Esophagus (tissue), 2 donors: ENCODE measurements around the gene TBCB. TPM values are rescaled to one million over a fixed set of nuclear protein-coding genes. Genes with fewer than 3 reads are reported as not detected.

Experiments used
- H3K27ac ChIP-seq, 2 donors: one replicate each; pipeline ENCODE4 v1.5.1; 2013; ENCODE audit warnings: low read depth in 2 of 2, mild to moderate bottlenecking in 2 of 2, inconsistent platforms in 1 of 2, low read length in 1 of 2, moderate library complexity in 1 of 2
- H3K27me3 ChIP-seq, 2 donors: one replicate each; pipeline ENCODE4 v1.6.1; 2013; ENCODE audit warnings: low read length in 2 of 2, control low read depth in 1 of 2, mild to moderate bottlenecking in 1 of 2; ENCODE audit not compliant: insufficient read depth in 2 of 2, control insufficient read depth in 1 of 2
- H3K36me3 ChIP-seq, 2 donors: one replicate each; pipeline ENCODE4 v1.6.1; 2013; ENCODE audit warnings: low read length in 1 of 2; ENCODE audit not compliant: control insufficient read depth in 2 of 2, insufficient read depth in 2 of 2
- H3K4me1 ChIP-seq, 2 donors: one replicate each; pipeline ENCODE4 v1.6.1; 2013; ENCODE audit warnings: low read length in 1 of 2; ENCODE audit not compliant: control insufficient read depth in 2 of 2, insufficient read depth in 2 of 2
- H3K4me3 ChIP-seq, 2 donors: one replicate each; pipeline ENCODE4 v1.5.1; 2013; ENCODE audit warnings: low read length in 2 of 2, mild to moderate bottlenecking in 2 of 2, low read depth in 1 of 2, moderate library complexity in 1 of 2
- H3K9me3 ChIP-seq, 2 donors: one replicate each; pipeline ENCODE4 v1.6.1; 2013; ENCODE audit warnings: mild to moderate bottlenecking in 2 of 2, low read depth in 1 of 2, low read length in 1 of 2, moderate library complexity in 1 of 2; ENCODE audit not compliant: control insufficient read depth in 2 of 2, insufficient read depth in 1 of 2
- WGBS, 2 donors: extraction: QIAGEN DNeasy Blood & Tissue Kit; methylation state at CpG; one replicate each; pipeline ENCODE4 v1.1.7; 2013; 5-methylcytosine and 5-hydroxymethylcytosine counted together
- polyA plus RNA-seq, 2 donors: library from polyadenylated mRNA; stranded (reverse); fragments of 200-250 nt; gene quantifications; one replicate each; pipeline ENCODE4 v1.2.3, GENCODE V29; 2013
- donor health status: healthy with polysubstance abuse.
- donor health status: Bipolar disorder and iron deficiency.

TBCB gene
- polyA plus RNA-seq, 2 donors = 100 to 149 TPM

DNA sequence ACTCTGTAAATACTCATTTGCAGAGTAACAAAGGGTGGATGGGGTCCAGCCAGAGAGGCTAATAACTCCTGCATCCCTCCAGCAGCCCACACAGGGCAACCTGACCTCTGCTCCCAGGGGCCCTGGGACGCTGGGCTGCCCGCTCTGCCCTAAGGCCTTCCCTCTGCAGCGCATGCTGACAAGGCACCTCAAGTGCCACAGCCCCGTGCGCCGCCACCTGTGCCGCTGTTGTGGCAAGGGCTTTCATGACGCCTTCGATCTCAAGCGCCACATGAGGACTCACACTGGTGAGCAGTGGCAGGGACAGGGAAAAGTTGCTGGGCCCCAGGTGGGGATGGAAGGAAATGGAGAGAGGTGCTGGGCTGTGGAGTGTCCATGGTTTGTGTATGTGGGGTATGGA lies 2.6 kb upstream of the TBCB start:
- Histone ChIP-seq H3K9me3 (no peaks in the 10 kb centered on the region), H3K4me3 (no peak overlapping the region), H3K27me3 (no peaks in the 10 kb centered on the region), H3K4me1 (peaks cover 0 to 18% of the 10 kb centered on the region in 2 donors), H3K36me3 (peaks cover 0 to 16% of the 10 kb centered on the region in 2 donors), H3K27ac (no peak overlapping the region)
- WGBS, 2 donors = 95 to 99% methylated on average over 10 of the region's 10 CpGs

GRCh38 chr19:36113425-36113824 lies 1.8 kb upstream of the TBCB start:
- Histone ChIP-seq H3K27ac (no peak overlapping the region), H3K27me3 (no peaks in the 10 kb centered on the region), H3K4me1 (peaks cover 0 to 18% of the 10 kb centered on the region in 2 donors), H3K36me3 (peaks cover 3 to 16% of the 10 kb centered on the region in 2 donors), H3K4me3 (peak overlapping the region; percentile 75 to 79), H3K9me3 (no peaks in the 10 kb centered on the region)
- 87 to 91% methylated on average over 34 of the region's 34 CpGs for WGBS, 2 donors

- 3 to 7% methylated on average over 47 to 48 of the region's 48 CpGs for WGBS, 2 donors
- Histone ChIP-seq H3K27me3 (no peaks in the 10 kb centered on the region), H3K9me3 (no peaks in the 10 kb centered on the region), H3K27ac (peak overlapping the region; percentile 94 to 97), H3K36me3 (peaks cover 3 to 20% of the 10 kb centered on the region in 2 donors), H3K4me1 (peaks cover 0 to 18% of the 10 kb centered on the region in 2 donors), H3K4me3 (peak overlapping the region; percentile 75 to 79)
Observed at GRCh38 chr19:36113894-36114720, 1.2 kb upstream of the TBCB start.

- peaks cover 0 to 18% of the 10 kb centered on the region in 2 donors for H3K4me1 ChIP-seq
- no peaks in the 10 kb centered on the region for H3K9me3 ChIP-seq
- peak within 1 kb of the TSS; percentile 94 to 97 for H3K27ac ChIP-seq
- peak within 1 kb of the TSS; percentile 75 to 79 for H3K4me3 ChIP-seq
- peaks cover 3 to 22% of the 10 kb centered on the region in 2 donors for H3K36me3 ChIP-seq
- H3K27me3 ChIP-seq = no peaks in the 10 kb centered on the region
- WGBS, 2 donors = 0% methylated on average over 60 of the region's 60 CpGs
Observed at GRCh38 chr19:36114721-36115452, 381 bp upstream of the TBCB start, which contains the start of gene POLR2I. TSS of gene POLR2I (minus strand) at chr19:36114875. CDS start at chr19:36114856, 19 bp downstream.

- Histone ChIP-seq H3K4me3 (peak overlapping the region; percentile 75 to 79), H3K36me3 (peaks cover 3 to 25% of the 10 kb centered on the region in 2 donors), H3K9me3 (no peaks in the 10 kb centered on the region), H3K4me1 (peaks cover 0 to 18% of the 10 kb centered on the region in 2 donors), H3K27me3 (no peaks in the 10 kb centered on the region), H3K27ac (peak overlapping the region in 1 of 2 donors; percentile 97)
- WGBS, 2 donors = 91 to 100% methylated on average over 1 of the region's 1 CpG
Observed at GRCh38 chr19:36116344-36116637, 1.0 kb downstream of the TBCB start.

DNA sequence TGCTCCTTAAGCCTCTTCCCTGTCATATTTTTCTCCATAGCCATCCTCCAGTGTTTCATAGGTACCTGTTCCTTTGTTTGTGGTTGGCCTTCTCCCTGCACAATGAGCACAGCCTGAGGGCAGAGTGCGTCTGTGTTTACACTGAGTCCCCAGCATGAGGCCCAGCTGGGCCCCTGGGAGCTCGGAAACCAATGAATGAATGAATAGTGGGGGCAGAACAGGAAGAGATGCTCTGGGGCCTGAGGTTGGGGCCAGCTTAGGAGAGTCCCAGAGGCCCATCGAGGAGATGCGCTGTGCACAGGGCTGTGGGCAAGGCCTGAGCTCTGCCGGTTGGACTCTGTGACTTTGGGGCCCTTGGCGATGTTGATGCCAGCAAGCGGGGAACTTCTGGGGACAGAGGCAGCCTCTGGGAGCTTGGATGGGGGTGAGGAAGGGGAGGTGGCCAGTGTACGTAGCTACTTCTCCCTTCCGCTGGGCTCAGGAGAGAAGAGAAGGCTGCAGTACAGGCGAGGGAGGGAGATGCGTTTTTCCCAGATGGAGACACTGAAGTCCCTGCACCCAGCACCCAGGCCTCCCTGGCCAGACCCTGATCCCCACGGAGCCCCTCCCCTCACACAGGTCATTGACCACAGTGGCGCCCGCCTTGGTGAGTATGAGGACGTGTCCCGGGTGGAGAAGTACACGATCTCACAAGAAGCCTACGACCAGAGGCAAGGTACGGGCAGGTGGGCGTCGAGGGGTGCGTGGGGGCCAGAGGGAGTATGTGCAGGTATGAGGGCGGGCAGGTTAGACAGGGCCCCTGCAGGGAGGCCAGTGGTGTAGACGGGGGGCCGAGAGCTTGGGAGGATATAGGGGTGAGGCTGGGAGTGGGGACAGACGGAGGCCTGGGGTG lies 5.1 kb downstream of the TBCB start:
- 89 to 91% methylated on average over 26 of the region's 26 CpGs for WGBS, 2 donors

GRCh38 chr19:36120984-36121358 lies 5.7 kb downstream of the TBCB start:
- 94% methylated on average over 18 of the region's 18 CpGs for WGBS, 2 donors
- H3K4me1 ChIP-seq = peaks cover 0 to 6% of the 10 kb centered on the region in 2 donors
- H3K36me3 ChIP-seq = peaks cover 8 to 29% of the 10 kb centered on the region in 2 donors
- no peaks in the 10 kb centered on the region for H3K27me3 ChIP-seq
- H3K4me3 ChIP-seq = no peak overlapping the region
- no peaks in the 10 kb centered on the region for H3K9me3 ChIP-seq
- no peak overlapping the region for H3K27ac ChIP-seq

More for the DNA sequence above, 5.1 kb downstream of the TBCB start:
- H3K27me3 ChIP-seq = no peaks in the 10 kb centered on the region
- H3K9me3 ChIP-seq = no peaks in the 10 kb centered on the region
- H3K27ac ChIP-seq = no peak overlapping the region
- H3K36me3 ChIP-seq = peaks cover 4 to 26% of the 10 kb centered on the region in 2 donors
- H3K4me3 ChIP-seq = no peak overlapping the region
- peaks cover 0 to 7% of the 10 kb centered on the region in 2 donors for H3K4me1 ChIP-seq

GRCh38 chr19:36121486-36122124 lies 6.3 kb downstream of the TBCB start:
- H3K36me3 ChIP-seq = peaks cover 8 to 29% of the 10 kb centered on the region in 2 donors
- H3K4me3 ChIP-seq = no peak overlapping the region
- WGBS, 2 donors = 89 to 91% methylated on average over 49 of the region's 49 CpGs
- no peaks in the 10 kb centered on the region for H3K27me3 ChIP-seq
- peaks cover 0 to 2% of the 10 kb centered on the region in 2 donors for H3K4me1 ChIP-seq
- H3K9me3 ChIP-seq = no peaks in the 10 kb centered on the region
- no peak overlapping the region for H3K27ac ChIP-seq

DNA sequence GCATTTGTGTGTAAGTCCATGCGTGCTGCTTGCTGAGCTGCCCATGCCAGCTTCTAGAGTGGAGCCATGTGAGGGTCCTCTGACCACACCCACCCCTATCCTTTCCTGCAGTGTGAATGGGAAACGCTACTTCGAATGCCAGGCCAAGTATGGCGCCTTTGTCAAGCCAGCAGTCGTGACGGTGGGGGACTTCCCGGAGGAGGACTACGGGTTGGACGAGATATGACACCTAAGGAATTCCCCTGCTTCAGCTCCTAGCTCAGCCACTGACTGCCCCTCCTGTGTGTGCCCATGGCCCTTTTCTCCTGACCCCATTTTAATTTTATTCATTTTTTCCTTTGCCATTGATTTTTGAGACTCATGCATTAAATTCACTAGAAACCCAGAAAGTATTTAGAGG lies 10.3 kb downstream of the TBCB start:
- Histone ChIP-seq H3K9me3 (no peaks in the 10 kb centered on the region), H3K36me3 (peaks cover 5 to 19% of the 10 kb centered on the region in 2 donors)
- WGBS, 2 donors = 64 to 65% methylated on average over 9 of the region's 9 CpGs

More for the DNA sequence above, 10.3 kb downstream of the TBCB start:
- Histone ChIP-seq H3K27ac (no peak overlapping the region), H3K4me3 (no peak overlapping the region), H3K4me1 (no peaks in the 10 kb centered on the region), H3K27me3 (no peaks in the 10 kb centered on the region)
